Measurements from ENCODE around the gene ITGA2. TPM values are rescaled to one million over a fixed set of nuclear protein-coding genes. Genes with fewer than 3 reads are reported as not detected.

The ITGA2 gene
- total and polyA plus RNA-seq, 2 of the 8 experiments (the other 6 are each of a cell fraction or from before 2014, with no cell fraction given), result 1.4 to 7.7 TPM

GRCh38 chr5:53120165-53120564 is 131.0 kb downstream of the ITGA2 start:
- H4K20me1 ChIP-seq (replicated peaks in 1 of 2; ENCODE audit: control insufficient read depth in 1 of 2, insufficient read depth in 2 of 2, low read length in 2 of 2), result no peaks in the 10 kb centered on the region

More at GRCh38 chr5:53120165-53120564, 131.0 kb downstream of the ITGA2 start:
- Histone ChIP-seq H3K9me3 (ENCODE audit: insufficient read depth in 2 of 2, low read depth in 1 of 2, low read length in 1 of 2) (no peaks in the 10 kb centered on the region), H3K14ac (ENCODE audit: insufficient read length) (no peak overlapping the region), H2BK5ac (ENCODE audit: low read depth, low read length) (no peak overlapping the region), H3K23me2 (ENCODE audit: low read depth, low read length) (no peaks in the 10 kb centered on the region), H4K8ac (ENCODE audit: extremely low read depth, insufficient read depth, low read length) (no peak overlapping the region), H3K18ac (ENCODE audit: extremely low read depth, low read length) (no peak overlapping the region), H3K27ac (ENCODE audit: low read depth, low read length) (no peak overlapping the region), H2AK5ac (ENCODE audit: low read depth, low read length) (no peak overlapping the region), H3K79me1 (ENCODE audit: low read depth, low read length) (no peaks in the 10 kb centered on the region), H3K4me3 (ENCODE audit: extremely low read depth in 1 of 4, insufficient read depth in 2 of 4, low read depth in 3 of 4, low read length in 4 of 4) (no peak overlapping the region), H3K4me2 (ENCODE audit: insufficient read depth in 1 of 2, low read depth in 2 of 2, low read length in 2 of 2) (no peak overlapping the region), H4K91ac (replicated peaks; ENCODE audit: insufficient read length, low read length) (no peak overlapping the region), H3K9ac (replicated peaks in 1 of 4; ENCODE audit: extremely low read depth in 1 of 4, low read depth in 3 of 4, low read length in 3 of 4) (no peak overlapping the region), H3K4me1 (replicated peaks in 1 of 4; ENCODE audit: control insufficient read depth in 3 of 4, insufficient read depth in 4 of 4, low read length in 3 of 4) (no peaks in the 10 kb centered on the region), H2BK15ac (ENCODE audit: low read length) (no peak overlapping the region), H3K23ac (ENCODE audit: insufficient read length) (no peak overlapping the region), H2BK120ac (replicated peaks; ENCODE audit: low read depth, low read length) (no peak overlapping the region), H2BK20ac (ENCODE audit: low read length) (no peak overlapping the region), H3K79me2 (ENCODE audit: control insufficient read depth in 1 of 2, insufficient read depth in 2 of 2, low read length in 2 of 2) (no peaks in the 10 kb centered on the region), H3K4ac (replicated peaks; ENCODE audit: insufficient read length, low read depth, low read length) (no peak overlapping the region), H2BK12ac (ENCODE audit: low read depth, low read length) (no peak overlapping the region), H4K5ac (ENCODE audit: insufficient read length, low read depth, low read length) (no peak overlapping the region), H2AFZ (ENCODE audit: low read length) (no peak overlapping the region), H3K36me3 (ENCODE audit: control insufficient read depth in 2 of 4, insufficient read depth in 4 of 4, low read length in 3 of 4) (no peaks in the 10 kb centered on the region), H3K27me3 (replicated peaks in 1 of 4; ENCODE audit: control insufficient read depth in 3 of 4, extremely low read depth in 1 of 4, insufficient read depth in 3 of 4, low read length in 3 of 4) (no peaks in the 10 kb centered on the region), H3K56ac (replicated peaks; ENCODE audit: insufficient read length, low read depth, low read length) (no peak overlapping the region)
- CTCF ChIA-PET (ENCODE audit: partially characterized antibody), result interaction anchor here (1.1 kb wide), 1 partner anchor 28 kb away, joined by 3 read pairs; no protein-coding TSS in a partner anchor
- FAIRE-seq (no peak), DNase-seq (ENCODE audit: low read depth in 1 of 2, low spot score in 2 of 2) (no peak)
- no peak for TF ChIP-seq HDAC2 (IDR thresholded peaks at IDR 0.05; ENCODE audit: borderline replicate concordance in 1 of 2, low read depth in 2 of 2, low read length in 2 of 2)
- WGBS, 2 experiments (ENCODE audit: extremely low coverage in 1 of 2, insufficient coverage in 1 of 2, insufficient read length in 1 of 2, insufficient replicate concordance in 2 of 2, low coverage in 1 of 2, low lambda C conversion rate in 2 of 2, missing lambda C conversion rate in 1 of 2), result 100% methylated on average over 1 of the region's 1 CpG; no CpG with 5 or more reads in 1 of the 2 experiments
- POLR2A ChIA-PET (ENCODE audit: partially characterized antibody), result no interaction called here

All from H1 (cell line).